ENCODE data around the gene TAF11. TPM values are rescaled to one million over a fixed set of nuclear protein-coding genes. Genes with fewer than 3 reads are reported as not detected.
"Not testable (repeated sequence)": the region's sequence is repeated elsewhere in the genome, so short reads cannot be mapped to it uniquely, and the experiment has no call there.

Gene TAF11
- polyA plus RNA-seq, 12 donors = 34.8 to 56.1 (median 48.3) TPM; not detected in 1

- no peak for DNase-seq
Observed at GRCh38 chr6:34909320-34909883, 21.6 kb upstream of the TAF11 start.

GRCh38 chr6:34908194-34908593 lies 20.4 kb upstream of the TAF11 start:
- no peak for DNase-seq

- no peak for DNase-seq
Observed at GRCh38 chr6:34906826-34907225, 19.0 kb upstream of the TAF11 start.

- no peak for DNase-seq
Observed at GRCh38 chr6:34904990-34905613, 17.3 kb upstream of the TAF11 start.

GRCh38 chr6:34901930-34902329 lies 14.1 kb upstream of the TAF11 start:
- DNase-seq = no peak

- DNase-seq = no peak
Observed at GRCh38 chr6:34900321-34901031, 12.6 kb upstream of the TAF11 start.

GRCh38 chr6:34899748-34900147 lies 11.9 kb upstream of the TAF11 start:
- DNase-seq = not testable (repeated sequence)

- no peak for DNase-seq
Observed at GRCh38 chr6:34897716-34898115, 9.9 kb upstream of the TAF11 start.

- no peak for DNase-seq
Observed at GRCh38 chr6:34897130-34897529, 9.3 kb upstream of the TAF11 start.

- DNase-seq = no peak
Observed at GRCh38 chr6:34894693-34895092, 6.9 kb upstream of the TAF11 start.

GRCh38 chr6:34891296-34891695 lies 3.5 kb upstream of the TAF11 start:
- no peak for DNase-seq

GRCh38 chr6:34890533-34890925 lies 2.7 kb upstream of the TAF11 start:
- DNase-seq = no peak

- peak; percentile 71 for DNase-seq
Observed at GRCh38 chr6:34888874-34889555, 1.2 kb upstream of the TAF11 start, which contains the start of gene ANKS1A. Gene ANKS1A (plus strand): TSS chr6:34889255. CDS start chr6:34889403, 148 bp downstream.

GRCh38 chr6:34888514-34888856 lies 643 bp upstream of the TAF11 start:
- no peak for DNase-seq

GRCh38 chr6:34885837-34886236 lies 2.0 kb downstream of the TAF11 start:
- not testable (repeated sequence) for DNase-seq

GRCh38 chr6:34884996-34885395 lies 2.8 kb downstream of the TAF11 start:
- DNase-seq = no peak

GRCh38 chr6:34884073-34884472 lies 3.8 kb downstream of the TAF11 start:
- DNase-seq = not testable (repeated sequence)

- no peak for DNase-seq
Observed at GRCh38 chr6:34877869-34878485, 9.9 kb downstream of the TAF11 start.

- no peak for DNase-seq
Observed at GRCh38 chr6:34877259-34877658, 10.6 kb downstream of the TAF11 start.

- no peak for DNase-seq
Observed at GRCh38 chr6:34876472-34876871, 11.4 kb downstream of the TAF11 start.

- DNase-seq = no peak
Observed at GRCh38 chr6:34875292-34876213, 12.3 kb downstream of the TAF11 start.

Data from muscle of arm (tissue), 12 donors.